AG04449 (cell line): ENCODE measurements around the gene PRRT1B.

Source experiments
- CTCF ChIA-PET: fragments of 350-600 bp; formaldehyde crosslinking; extraction: SDS; loops from one replicate; lab custom pipeline; 2021; ENCODE audit warnings: antibody characterized with exemption; lab: Yijun Ruan, JAX
- POLR2A ChIA-PET: fragments of 400-600, 350-600 bp; formaldehyde crosslinking; extraction: SDS; loops from one replicate; lab custom pipeline; 2020; ENCODE audit warnings: antibody characterized with exemption, inconsistent platforms; lab: Yijun Ruan, JAX
- DNase-seq: peaks from one replicate; pipeline ENCODE4 v3.0.0-alpha.2; 2010; ENCODE audit warnings: low read depth, low spot score
- H3K4me3 ChIP-seq: 2 replicates; pipeline ENCODE4 v1.5.1; 2011; ENCODE audit warnings: low read depth, mild to moderate bottlenecking, control low read depth, low read length
- CTCF ChIP-seq: IDR thresholded peaks from one replicate; pipeline ENCODE4 v1.5.1; 2011; ENCODE audit warnings: mild to moderate bottlenecking, moderate library complexity, low read length, control low read depth, inconsistent platforms; ENCODE audit not compliant: insufficient read depth; ENCODE audit errors: missing control alignments

PRRT1B gene

GRCh38 chr9:131605770-131606590 is 60.7 kb downstream of the PRRT1B start:
- TF ChIP-seq CTCF: no peak
- no peak for DNase-seq
- POLR2A ChIA-PET: no interaction called here
- no peak overlapping the region for H3K4me3 ChIP-seq
- CTCF ChIA-PET: interaction anchor here (0.8 to 12.7 kb wide), 7 partner anchors 8 to 136 kb away, joined by 3 to 193 read pairs (median 5); partner anchors contain the start of gene RAPGEF1

- TF ChIP-seq CTCF: no peak
- DNase-seq: no peak
- H3K4me3 ChIP-seq: no peak overlapping the region
- ChIA-PET POLR2A (no interaction called here), CTCF (interaction anchor here (0.8 to 12.7 kb wide), 6 partner anchors 9 to 135 kb away, joined by 3 to 193 read pairs (median 5); partner anchors contain the start of gene RAPGEF1)
Observed at GRCh38 chr9:131606896-131607567, 61.7 kb downstream of the PRRT1B start.

- POLR2A ChIA-PET: no interaction called here
- CTCF ChIA-PET: interaction anchor here (1.8 to 12.7 kb wide), 4 partner anchors 9 to 134 kb away, joined by 5 to 193 read pairs (median 14); partner anchors contain the start of gene RAPGEF1
- H3K4me3 ChIP-seq: no peak overlapping the region
- TF ChIP-seq CTCF: no peak
- no peak for DNase-seq
Observed at GRCh38 chr9:131607591-131607990, 62.3 kb downstream of the PRRT1B start.

- CTCF ChIA-PET: interaction anchor here (0.6 to 12.7 kb wide), 7 partner anchors 10 to 651 kb away, joined by 3 to 193 read pairs (median 3); partner anchors contain the start of gene RAPGEF1
- POLR2A ChIA-PET: interaction anchor here (0.6 to 1.6 kb wide), 7 partner anchors 14 to 390 kb away, joined by 3 to 12 read pairs (median 3); partner anchors contain the start of gene UCK1
- peak overlapping the region; percentile 43 for H3K4me3 ChIP-seq
- TF ChIP-seq CTCF: no peak
- peak; percentile 54 for DNase-seq
Observed at GRCh38 chr9:131608493-131609037, 63.2 kb downstream of the PRRT1B start.
